GM12891 (cell line): ENCODE data around the gene DLL3.

Experiments
- PAX5 ChIP-seq: IDR thresholded peaks from 2 replicates; pipeline ENCODE4 v1.6.1; 2011; ENCODE audit warnings: low read length, moderate library complexity, mild to moderate bottlenecking; ENCODE audit not compliant: insufficient read depth, severe bottlenecking
- POLR2A ChIP-seq: IDR thresholded peaks from 2 replicates; pipeline ENCODE4 v1.6.1; 2011; ENCODE audit warnings: low read depth, low read length, control low read depth
- POLR2AphosphoS5 ChIP-seq: IDR thresholded peaks from 2 replicates; pipeline ENCODE4 v1.6.1; 2011; ENCODE audit warnings: low read depth, low read length, control low read depth
- TAF1 ChIP-seq: IDR thresholded peaks from 2 replicates; pipeline ENCODE4 v1.6.1; 2011; ENCODE audit warnings: low read depth, low read length, control low read depth

DNA sequence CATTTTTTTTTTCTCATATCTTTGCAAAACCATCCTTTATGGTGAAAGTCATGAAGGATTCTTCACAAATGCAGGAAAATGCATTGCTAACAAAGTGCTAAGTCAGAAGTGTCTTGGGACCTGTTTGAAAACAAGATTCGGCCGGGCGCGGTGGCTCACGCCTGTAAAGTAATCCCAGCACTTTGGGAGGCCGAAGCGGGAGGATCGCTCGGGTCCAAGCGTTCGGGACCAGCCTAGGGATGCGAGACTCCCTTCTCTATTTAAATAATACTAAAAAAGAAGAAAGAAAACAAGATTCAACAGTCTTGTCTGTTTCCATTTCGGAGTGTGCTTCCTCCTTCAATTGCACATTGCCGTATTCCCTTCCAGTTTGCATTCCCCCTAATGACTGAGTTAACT is 33.1 kb downstream of the DLL3 start:
- TF ChIP-seq POLR2A (no peak), POLR2AphosphoS5 (no peak), TAF1 (no peak), PAX5 (no peak)
